A549 (cell line): ENCODE results near the gene INPP4B. TPM values are rescaled to one million over a fixed set of nuclear protein-coding genes. Genes with fewer than 3 reads are reported as not detected.

ENCODE experiments used
- ATAC-seq, 2 experiments: fragments of 200-7000 bp in 1 of 2; fragments of >200 bp in 1 of 2; cut with Nextera tagmentation in 1 of 2; cut with Tn5 transposase in 1 of 2; 3 replicates each; pipeline versions ENCODE4 v1.8.0 to v1.9.1; 2018 to 2020; ENCODE audit warnings: mild to moderate bottlenecking in 1 of 2, moderate library complexity in 1 of 2
- CTCF ChIA-PET: fragments of 300-600 bp; sonication (Branson Sonifier 250); formaldehyde crosslinking; extraction: SDS; loops from one replicate; lab custom pipeline; 2021; ENCODE audit warnings: antibody characterized with exemption, inconsistent platforms; lab: Yijun Ruan, JAX
- POLR2A ChIA-PET: fragments of 350-600 bp; formaldehyde crosslinking; extraction: SDS; loops from one replicate; lab custom pipeline; 2021; ENCODE audit warnings: antibody characterized with exemption, inconsistent platforms; lab: Yijun Ruan, JAX
- DNase-seq, 2 experiments: peaks; one replicate each; pipeline versions ENCODE4 v3.0.0 to v3.0.0-alpha.2; 2011 to 2016; ENCODE audit warnings: low read depth in 1 of 2, low spot score in 1 of 2
- FAIRE-seq: peaks from 2 replicates; lab custom pipeline; 2011; peaks lifted over from hg19 to GRCh38; lab: Jason Lieb, UNC
- H3K27ac ChIP-seq, 2 experiments: fragments of >200 bp; sonication (Bioruptor Twin); formaldehyde crosslinking; 3 replicates each; pipeline ENCODE4 v1.5.1; 2016 to 2017
- H3K4me1 ChIP-seq: fragments of >200 bp; sonication (Bioruptor Twin); formaldehyde crosslinking; 3 replicates; pipeline ENCODE4 v1.6.1; 2016
- H3K4me2 ChIP-seq: fragments of >200 bp; sonication (Bioruptor Twin); formaldehyde crosslinking; 3 replicates; pipeline ENCODE4 v1.6.1; 2016
- H3K4me3 ChIP-seq: fragments of >200 bp; sonication (Bioruptor Twin); formaldehyde crosslinking; 3 replicates; pipeline ENCODE4 v1.5.1; 2016
- H3K9me3 ChIP-seq: fragments of >200 bp; sonication (Bioruptor Twin); formaldehyde crosslinking; 3 replicates; pipeline ENCODE4 v1.6.1; 2016
- CBX8 ChIP-seq: fragments of 200-600 bp; sonication (generic); IDR thresholded peaks from 2 replicates; pipeline ENCODE4 v1.6.1; 2016
- CEBPB ChIP-seq, 2 experiments: fragments of >200 bp in 1 of 2; sonication (Bioruptor Twin) in 1 of 2; formaldehyde crosslinking in 1 of 2; IDR thresholded peaks; 2 replicates each; pipeline ENCODE4 v1.6.1; 2012 to 2016
- EHMT2 ChIP-seq: fragments of 200-600 bp; sonication (generic); IDR thresholded peaks from 2 replicates; pipeline ENCODE4 v1.6.1; 2016; ENCODE audit warnings: antibody characterized with exemption, low read depth, mild to moderate bottlenecking, moderate library complexity
- FOSL2 ChIP-seq, 2 experiments: fragments of 450-650 bp in 1 of 2; fragments of >200 bp in 1 of 2; sonication (Bioruptor Twin) in 1 of 2; formaldehyde crosslinking; IDR thresholded peaks; 2 replicates each; pipeline versions ENCODE4 v1.5.0 to v1.6.1; 2016 to 2020; ENCODE audit warnings: mild to moderate bottlenecking in 1 of 2, moderate library complexity in 1 of 2
- FOXS1 ChIP-seq: fragments of 250-450 bp; sonication (Bioruptor Pico); IDR thresholded peaks from 2 replicates; pipeline ENCODE4 v1.5.0; 2020; ENCODE audit warnings: mild to moderate bottlenecking, moderate library complexity
- HDAC2 ChIP-seq: fragments of 200-600 bp; sonication (generic); IDR thresholded peaks from 2 replicates; pipeline ENCODE4 v1.6.1; 2016
- HEYL ChIP-seq: fragments of 250-450 bp; sonication (Bioruptor Pico); IDR thresholded peaks from 2 replicates; pipeline ENCODE4 v1.8.0; 2021; ENCODE audit warnings: mild to moderate bottlenecking, moderate library complexity
- HOXA7 ChIP-seq: fragments of 250-450 bp; sonication (Bioruptor Pico); IDR thresholded peaks from 2 replicates; pipeline ENCODE4 v1.5.0; 2020; ENCODE audit warnings: mild to moderate bottlenecking, moderate library complexity
- JUNB ChIP-seq: fragments of >200 bp; sonication (Bioruptor Twin); formaldehyde crosslinking; IDR thresholded peaks from 2 replicates; pipeline ENCODE4 v1.6.1; 2016
- KDM1A ChIP-seq: fragments of 200-600 bp; sonication (generic); IDR thresholded peaks from 2 replicates; pipeline ENCODE4 v1.6.1; 2016; ENCODE audit warnings: low read depth, mild to moderate bottlenecking
- NFE2L2 ChIP-seq: fragments of 150-350 bp; conservative IDR thresholded peaks from 2 replicates; pipeline ENCODE4 v1.6.1; 2014; ENCODE audit warnings: low read length
- NPAS2 ChIP-seq: fragments of 250-450 bp; sonication (Bioruptor Pico); IDR thresholded peaks from 2 replicates; pipeline ENCODE4 v1.8.0; 2022; ENCODE audit warnings: mild to moderate bottlenecking, moderate library complexity, borderline replicate concordance
- RNF2 ChIP-seq: fragments of 200-600 bp; sonication (generic); IDR thresholded peaks from 2 replicates; pipeline ENCODE4 v1.6.1; 2016; ENCODE audit warnings: low read depth, mild to moderate bottlenecking, antibody characterized with exemption, moderate library complexity, borderline replicate concordance
- SREBF2 ChIP-seq: fragments of 450-650 bp; IDR thresholded peaks from 2 replicates; pipeline ENCODE4 v1.6.1; 2014; ENCODE audit warnings: mild to moderate bottlenecking, moderate library complexity
- TP53 ChIP-seq: fragments of 250-450 bp; sonication (Bioruptor Pico); IDR thresholded peaks from 2 replicates; pipeline ENCODE4 v1.5.0; 2021; ENCODE audit warnings: mild to moderate bottlenecking, moderate library complexity
- ZNF302 ChIP-seq: fragments of 250-450 bp; sonication (Bioruptor Pico); IDR thresholded peaks from 2 replicates; pipeline ENCODE4 v1.9.0; 2021; ENCODE audit warnings: inconsistent platforms, mild to moderate bottlenecking, moderate library complexity
- WGBS: methylation state at CpG from one replicate; pipeline ENCODE4 v1.1.6; 2017; ENCODE audit errors: missing lambda C conversion rate; 5-methylcytosine and 5-hydroxymethylcytosine counted together
- polyA plus RNA-seq, 4 experiments: library from polyadenylated mRNA; depleted of rRNA in 3 of 4; stranded (reverse); fragments of >200 nt; fragmentation: RNase III in 1 of 4; extraction: RNeasy Plus Mini Kit Qiagen cat#74134 plus additional on column Dnase treatment in 1 of 4; gene quantifications; 2 replicates in 3 of 4; 3 replicates in 1 of 4; pipeline ENCODE4 v1.2.3, GENCODE V29; 2011 to 2017
- TF ChIP-seq, protein P1 (sequence below): IDR thresholded peaks from 2 replicates; pipeline ENCODE4 v1.6.1; 2012; ENCODE audit warnings: low read depth, borderline replicate concordance
- TF ChIP-seq, protein P2 (sequence below): fragments of 450-650 bp; IDR thresholded peaks from 2 replicates; pipeline ENCODE4 v1.6.1; 2014; ENCODE audit warnings: antibody characterized with exemption
- TF ChIP-seq, protein P3 (sequence below): fragments of 150-350 bp; IDR thresholded peaks from 2 replicates; pipeline ENCODE4 v1.6.1; 2014; ENCODE audit warnings: low read depth, mild to moderate bottlenecking, low read length
- TF ChIP-seq, protein P4 (sequence below): fragments of 200-600 bp; sonication (generic); IDR thresholded peaks from 2 replicates; pipeline ENCODE4 v1.6.1; 2016; ENCODE audit warnings: antibody characterized with exemption, mild to moderate bottlenecking, moderate library complexity

INPP4B gene
- polyA plus RNA-seq, 2 of the 4 experiments (the other 2 are of a cell fraction), result 7.2 to 14.9 TPM

DNA sequence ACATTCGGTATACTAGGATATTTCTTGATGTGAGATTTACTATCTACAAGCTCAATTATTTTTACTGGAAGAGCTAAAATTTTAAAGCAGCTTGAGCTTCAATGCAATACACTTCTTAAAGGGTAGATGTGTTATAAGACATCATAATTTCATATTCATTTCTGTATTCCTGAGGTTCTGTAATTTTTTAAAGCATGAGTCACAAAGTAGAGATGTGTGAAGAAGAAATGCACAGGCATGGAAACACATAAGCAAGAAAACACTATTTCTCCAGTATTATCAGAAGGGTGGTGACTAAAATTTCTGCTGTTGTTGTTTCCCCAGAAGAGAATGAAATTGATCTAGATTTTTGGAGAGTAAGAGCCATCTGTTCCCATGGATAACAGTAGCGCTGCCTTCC, 72.6 kb downstream of the INPP4B start:
- TF ChIP-seq HDAC2 (no peak), HOXA7 (CRISPR knock-in tag) (no peak), HEYL (CRISPR knock-in tag) (no peak), FOSL2 (IDR thresholded peaks at IDR 0.05) (no peak), FOSL2 (CRISPR knock-in tag; IDR thresholded peaks at IDR 0.05) (no peak), JUNB (no peak), FOXS1 (CRISPR knock-in tag) (no peak), ZNF302 (CRISPR knock-in tag) (no peak), RNF2 (no peak), NPAS2 (CRISPR knock-in tag) (no peak), KDM1A (no peak), SREBF2 (no peak), TP53 (no peak), EHMT2 (no peak), CEBPB (IDR thresholded peaks at IDR 0.05) (no peak), NFE2L2 (no peak)
- TF ChIP-seq, protein P1, sequence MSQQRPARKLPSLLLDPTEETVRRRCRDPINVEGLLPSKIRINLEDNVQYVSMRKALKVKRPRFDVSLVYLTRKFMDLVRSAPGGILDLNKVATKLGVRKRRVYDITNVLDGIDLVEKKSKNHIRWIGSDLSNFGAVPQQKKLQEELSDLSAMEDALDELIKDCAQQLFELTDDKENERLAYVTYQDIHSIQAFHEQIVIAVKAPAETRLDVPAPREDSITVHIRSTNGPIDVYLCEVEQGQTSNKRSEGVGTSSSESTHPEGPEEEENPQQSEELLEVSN, result no peak
- TF ChIP-seq, protein P2, sequence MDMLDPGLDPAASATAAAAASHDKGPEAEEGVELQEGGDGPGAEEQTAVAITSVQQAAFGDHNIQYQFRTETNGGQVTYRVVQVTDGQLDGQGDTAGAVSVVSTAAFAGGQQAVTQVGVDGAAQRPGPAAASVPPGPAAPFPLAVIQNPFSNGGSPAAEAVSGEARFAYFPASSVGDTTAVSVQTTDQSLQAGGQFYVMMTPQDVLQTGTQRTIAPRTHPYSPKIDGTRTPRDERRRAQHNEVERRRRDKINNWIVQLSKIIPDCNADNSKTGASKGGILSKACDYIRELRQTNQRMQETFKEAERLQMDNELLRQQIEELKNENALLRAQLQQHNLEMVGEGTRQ, result no peak
- TF ChIP-seq, protein P3, sequence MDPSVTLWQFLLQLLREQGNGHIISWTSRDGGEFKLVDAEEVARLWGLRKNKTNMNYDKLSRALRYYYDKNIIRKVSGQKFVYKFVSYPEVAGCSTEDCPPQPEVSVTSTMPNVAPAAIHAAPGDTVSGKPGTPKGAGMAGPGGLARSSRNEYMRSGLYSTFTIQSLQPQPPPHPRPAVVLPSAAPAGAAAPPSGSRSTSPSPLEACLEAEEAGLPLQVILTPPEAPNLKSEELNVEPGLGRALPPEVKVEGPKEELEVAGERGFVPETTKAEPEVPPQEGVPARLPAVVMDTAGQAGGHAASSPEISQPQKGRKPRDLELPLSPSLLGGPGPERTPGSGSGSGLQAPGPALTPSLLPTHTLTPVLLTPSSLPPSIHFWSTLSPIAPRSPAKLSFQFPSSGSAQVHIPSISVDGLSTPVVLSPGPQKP, result no peak
- TF ChIP-seq, protein P4, sequence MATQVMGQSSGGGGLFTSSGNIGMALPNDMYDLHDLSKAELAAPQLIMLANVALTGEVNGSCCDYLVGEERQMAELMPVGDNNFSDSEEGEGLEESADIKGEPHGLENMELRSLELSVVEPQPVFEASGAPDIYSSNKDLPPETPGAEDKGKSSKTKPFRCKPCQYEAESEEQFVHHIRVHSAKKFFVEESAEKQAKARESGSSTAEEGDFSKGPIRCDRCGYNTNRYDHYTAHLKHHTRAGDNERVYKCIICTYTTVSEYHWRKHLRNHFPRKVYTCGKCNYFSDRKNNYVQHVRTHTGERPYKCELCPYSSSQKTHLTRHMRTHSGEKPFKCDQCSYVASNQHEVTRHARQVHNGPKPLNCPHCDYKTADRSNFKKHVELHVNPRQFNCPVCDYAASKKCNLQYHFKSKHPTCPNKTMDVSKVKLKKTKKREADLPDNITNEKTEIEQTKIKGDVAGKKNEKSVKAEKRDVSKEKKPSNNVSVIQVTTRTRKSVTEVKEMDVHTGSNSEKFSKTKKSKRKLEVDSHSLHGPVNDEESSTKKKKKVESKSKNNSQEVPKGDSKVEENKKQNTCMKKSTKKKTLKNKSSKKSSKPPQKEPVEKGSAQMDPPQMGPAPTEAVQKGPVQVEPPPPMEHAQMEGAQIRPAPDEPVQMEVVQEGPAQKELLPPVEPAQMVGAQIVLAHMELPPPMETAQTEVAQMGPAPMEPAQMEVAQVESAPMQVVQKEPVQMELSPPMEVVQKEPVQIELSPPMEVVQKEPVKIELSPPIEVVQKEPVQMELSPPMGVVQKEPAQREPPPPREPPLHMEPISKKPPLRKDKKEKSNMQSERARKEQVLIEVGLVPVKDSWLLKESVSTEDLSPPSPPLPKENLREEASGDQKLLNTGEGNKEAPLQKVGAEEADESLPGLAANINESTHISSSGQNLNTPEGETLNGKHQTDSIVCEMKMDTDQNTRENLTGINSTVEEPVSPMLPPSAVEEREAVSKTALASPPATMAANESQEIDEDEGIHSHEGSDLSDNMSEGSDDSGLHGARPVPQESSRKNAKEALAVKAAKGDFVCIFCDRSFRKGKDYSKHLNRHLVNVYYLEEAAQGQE, result no peak
- Histone ChIP-seq H3K27ac (no peak overlapping the region), H3K4me3 (no peak overlapping the region), H3K4me1 (no peaks in the 10 kb centered on the region), H3K4me2 (no peak overlapping the region), H3K9me3 (no peaks in the 10 kb centered on the region)
- CTCF ChIA-PET, result no interaction called here
- FAIRE-seq (no peak), ATAC-seq (no peak), DNase-seq (no peak)
- POLR2A ChIA-PET, result no interaction called here
- WGBS, result 85% methylated on average over 2 of the region's 2 CpGs

DNA sequence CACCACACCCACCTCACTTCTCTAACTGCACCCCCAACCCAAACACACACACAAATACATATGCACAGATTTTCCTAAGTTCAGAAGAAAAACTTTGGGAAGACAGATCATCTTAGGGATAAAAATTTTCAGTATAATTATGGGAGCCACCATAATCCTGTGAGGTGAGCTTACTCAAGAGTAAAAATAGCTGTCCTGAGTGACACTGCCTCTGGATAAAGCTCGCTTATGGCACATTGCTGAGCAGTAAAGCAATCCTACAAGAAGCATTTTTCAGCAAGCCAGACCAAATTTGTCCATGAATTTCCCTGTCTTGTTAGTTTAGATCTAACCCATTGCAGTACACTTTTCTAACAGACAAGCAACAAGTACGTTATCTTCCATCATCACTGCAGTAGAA, 83.8 kb downstream of the INPP4B start:
- no peak for ATAC-seq
- no peak overlapping the region for H3K4me2 ChIP-seq
- ChIA-PET POLR2A (no interaction called here), CTCF (no interaction called here)
- no peak for FAIRE-seq
- H3K4me1 ChIP-seq, result no peaks in the 10 kb centered on the region
- H3K4me3 ChIP-seq, result no peak overlapping the region
- 71% methylated on average over 2 of the region's 2 CpGs for WGBS
- H3K9me3 ChIP-seq, result no peaks in the 10 kb centered on the region
- DNase-seq, result no peak
- H3K27ac ChIP-seq, result no peak overlapping the region
- no peak for TF ChIP-seq CBX8
